ENCODE data around the gene C17orf75. TPM values are rescaled to one million over a fixed set of nuclear protein-coding genes. Genes with fewer than 3 reads are reported as not detected.
A peak's percentile ranks its signal among the peaks of the same experiment; 100 is the strongest.

The C17orf75 gene
- total RNA-seq, 2 donors from 2014 or later, result 15.3 to 16.3 TPM

DNA sequence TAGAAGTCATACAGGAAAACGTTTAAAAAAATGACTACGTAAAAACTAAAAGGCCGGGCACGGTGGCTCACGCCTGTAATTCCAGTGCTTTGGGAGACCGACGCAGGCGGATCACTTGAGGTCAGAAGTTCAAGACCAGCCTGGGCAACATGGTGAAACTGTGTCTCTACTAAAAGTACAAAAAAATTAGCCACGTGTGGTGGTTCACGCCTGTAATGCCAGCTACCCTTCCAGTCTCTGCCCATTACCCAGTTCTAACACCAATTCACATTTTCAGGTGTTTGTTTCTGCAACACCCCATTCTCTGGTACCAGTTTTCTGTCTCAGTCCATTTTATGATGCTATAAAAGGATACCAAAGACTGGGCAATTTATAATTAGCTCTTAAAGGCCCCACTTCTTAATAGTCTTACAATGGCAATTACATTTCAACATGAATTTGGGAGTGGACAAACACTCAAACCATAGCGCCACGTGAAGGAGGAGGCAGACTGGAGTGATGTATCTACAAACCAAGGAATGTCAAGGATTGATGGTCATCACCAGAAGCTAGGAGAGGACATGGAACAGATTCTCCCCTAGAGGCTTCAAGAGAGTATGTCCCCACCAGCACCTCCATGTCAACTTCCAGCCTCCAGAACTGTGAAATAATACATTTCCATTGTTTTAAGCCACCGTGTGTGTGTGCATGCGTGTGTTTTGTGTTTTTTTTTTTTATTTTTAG, 791 bp upstream of the C17orf75 start:
- no peak for DNase-seq (ENCODE audit: low spot score)
- H3K27me3 ChIP-seq (replicated peaks; ENCODE audit: insufficient read depth), result no peaks in the 10 kb centered on the region
- TF ChIP-seq POLR2A (IDR thresholded peaks at IDR 0.05) (no peak), POLR2AphosphoS5 (IDR thresholded peaks at IDR 0.05) (no peak)
- TF ChIP-seq, protein P1, sequence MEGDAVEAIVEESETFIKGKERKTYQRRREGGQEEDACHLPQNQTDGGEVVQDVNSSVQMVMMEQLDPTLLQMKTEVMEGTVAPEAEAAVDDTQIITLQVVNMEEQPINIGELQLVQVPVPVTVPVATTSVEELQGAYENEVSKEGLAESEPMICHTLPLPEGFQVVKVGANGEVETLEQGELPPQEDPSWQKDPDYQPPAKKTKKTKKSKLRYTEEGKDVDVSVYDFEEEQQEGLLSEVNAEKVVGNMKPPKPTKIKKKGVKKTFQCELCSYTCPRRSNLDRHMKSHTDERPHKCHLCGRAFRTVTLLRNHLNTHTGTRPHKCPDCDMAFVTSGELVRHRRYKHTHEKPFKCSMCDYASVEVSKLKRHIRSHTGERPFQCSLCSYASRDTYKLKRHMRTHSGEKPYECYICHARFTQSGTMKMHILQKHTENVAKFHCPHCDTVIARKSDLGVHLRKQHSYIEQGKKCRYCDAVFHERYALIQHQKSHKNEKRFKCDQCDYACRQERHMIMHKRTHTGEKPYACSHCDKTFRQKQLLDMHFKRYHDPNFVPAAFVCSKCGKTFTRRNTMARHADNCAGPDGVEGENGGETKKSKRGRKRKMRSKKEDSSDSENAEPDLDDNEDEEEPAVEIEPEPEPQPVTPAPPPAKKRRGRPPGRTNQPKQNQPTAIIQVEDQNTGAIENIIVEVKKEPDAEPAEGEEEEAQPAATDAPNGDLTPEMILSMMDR (IDR thresholded peaks at IDR 0.05), result no peak
- intact Hi-C loops (cut with DNase I), result no loop called here
- H3K27ac ChIP-seq, result peak overlapping the region; percentile 80 to 82
- H3K9me3 ChIP-seq, result no peaks in the 10 kb centered on the region
- no peaks in the 10 kb centered on the region for H3K36me3 ChIP-seq
- H3K4me1 ChIP-seq (replicated peaks), result peaks cover 3% of the 10 kb centered on the region
- WGBS, result 43% methylated on average over 14 of the region's 14 CpGs
- peak overlapping the region; percentile 49 to 53 for H3K4me3 ChIP-seq

DNA sequence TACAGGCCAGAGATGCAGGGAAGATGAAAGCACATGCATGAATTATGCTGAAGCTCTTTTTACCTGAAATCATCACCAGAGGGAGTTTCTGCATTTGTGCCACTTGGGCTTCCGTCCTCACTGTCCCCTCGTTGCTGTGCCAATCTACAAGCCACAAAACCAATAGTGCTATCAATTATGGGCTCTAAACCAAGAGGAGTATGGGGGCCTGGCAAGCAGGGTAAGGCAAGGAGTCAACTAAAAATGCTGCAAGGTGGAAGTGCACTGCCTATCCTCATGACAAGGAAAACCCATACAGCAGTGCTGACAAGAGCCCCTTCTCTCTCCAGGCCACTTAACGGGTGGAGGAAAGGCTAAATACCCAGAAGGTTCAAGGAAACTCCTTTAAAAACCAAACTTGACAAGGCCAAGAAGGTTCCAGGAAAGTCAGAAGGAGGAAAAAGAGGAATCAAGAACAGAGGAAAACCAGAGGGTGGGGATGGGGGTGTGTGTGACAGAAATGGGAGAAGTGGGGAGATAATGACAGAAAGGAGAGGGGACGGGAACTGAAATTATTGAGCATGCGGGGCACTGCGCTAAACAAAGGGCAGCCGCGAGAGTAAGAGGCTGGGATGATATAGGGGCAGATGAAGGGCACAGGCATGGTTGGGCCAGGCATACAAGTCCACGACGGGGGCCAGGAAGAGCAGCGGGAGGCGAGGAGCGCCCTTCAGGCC, 674 bp downstream of the C17orf75 start:
- peak overlapping the region; percentile 49 to 53 for H3K4me3 ChIP-seq
- DNase-seq (ENCODE audit: low spot score), result no peak
- H3K27ac ChIP-seq, result peak overlapping the region; percentile 80 to 82
- H3K9me3 ChIP-seq, result no peaks in the 10 kb centered on the region
- WGBS, result 1% methylated on average over 13 of the region's 13 CpGs
- no peaks in the 10 kb centered on the region for H3K27me3 ChIP-seq (replicated peaks; ENCODE audit: insufficient read depth)
- H3K4me1 ChIP-seq (replicated peaks), result peaks cover 3% of the 10 kb centered on the region
- intact Hi-C loops (cut with DNase I), result no loop called here
- TF ChIP-seq POLR2AphosphoS5 (IDR thresholded peaks at IDR 0.05), result no peak
- no peak for TF ChIP-seq POLR2A (IDR thresholded peaks at IDR 0.05)
- TF ChIP-seq, protein P1 (IDR thresholded peaks at IDR 0.05), result peak in 1 of 4 experiments; percentile 13
- H3K36me3 ChIP-seq, result no peaks in the 10 kb centered on the region

GRCh38 chr17:32335687-32336086, 6.3 kb downstream of the C17orf75 start:
- WGBS, result 77% methylated on average over 4 of the region's 4 CpGs
- DNase-seq (ENCODE audit: low spot score), result no peak
- Histone ChIP-seq H3K4me1 (replicated peaks) (no peaks in the 10 kb centered on the region), H3K36me3 (no peaks in the 10 kb centered on the region), H3K9me3 (no peaks in the 10 kb centered on the region), H3K4me3 (no peak overlapping the region), H3K27me3 (replicated peaks; ENCODE audit: insufficient read depth) (no peaks in the 10 kb centered on the region), H3K27ac (no peak overlapping the region)
- intact Hi-C loops (cut with DNase I), result no loop called here
- TF ChIP-seq POLR2A (IDR thresholded peaks at IDR 0.05), result no peak
- TF ChIP-seq, protein P1 (IDR thresholded peaks at IDR 0.05), result no peak
- TF ChIP-seq POLR2AphosphoS5 (IDR thresholded peaks at IDR 0.05), result no peak

- TF ChIP-seq, protein P1 (IDR thresholded peaks at IDR 0.05), result no peak
- TF ChIP-seq POLR2A (IDR thresholded peaks at IDR 0.05), result no peak
- TF ChIP-seq POLR2AphosphoS5 (IDR thresholded peaks at IDR 0.05), result no peak
- no peaks in the 10 kb centered on the region for H3K27me3 ChIP-seq (replicated peaks; ENCODE audit: insufficient read depth)
- H3K4me3 ChIP-seq, result no peak overlapping the region
- no peaks in the 10 kb centered on the region for H3K9me3 ChIP-seq
- H3K36me3 ChIP-seq, result no peaks in the 10 kb centered on the region
- no peak for DNase-seq (ENCODE audit: low spot score)
- intact Hi-C loops (cut with DNase I), result no loop called here
- H3K4me1 ChIP-seq (replicated peaks), result no peaks in the 10 kb centered on the region
- H3K27ac ChIP-seq, result no peak overlapping the region
Observed at GRCh38 chr17:32335046-32335445, 6.9 kb downstream of the C17orf75 start.

Data from prostate gland (tissue), 2 donors.